GM21447 (cell line): Measurements from ENCODE around the gene CWC22.
"Not testable (repeated sequence)": the region's sequence is repeated elsewhere in the genome, so short reads cannot be mapped to it uniquely, and the experiment has no call there.

Experiments
- ATAC-seq: cut with Tn5 transposase; IDR thresholded peaks from one replicate; pipeline ENCODE4 v1.9.1; 2021; ENCODE audit not compliant: unreplicated experiment

The CWC22 gene

GRCh38 chr2:180006781-180007579 lies at the start of gene CWC22:
CWC22 (minus strand) TSS chr2:180007297; CDS start chr2:179993341, 13,956 bp downstream.
- ATAC-seq = peak; percentile 98

DNA sequence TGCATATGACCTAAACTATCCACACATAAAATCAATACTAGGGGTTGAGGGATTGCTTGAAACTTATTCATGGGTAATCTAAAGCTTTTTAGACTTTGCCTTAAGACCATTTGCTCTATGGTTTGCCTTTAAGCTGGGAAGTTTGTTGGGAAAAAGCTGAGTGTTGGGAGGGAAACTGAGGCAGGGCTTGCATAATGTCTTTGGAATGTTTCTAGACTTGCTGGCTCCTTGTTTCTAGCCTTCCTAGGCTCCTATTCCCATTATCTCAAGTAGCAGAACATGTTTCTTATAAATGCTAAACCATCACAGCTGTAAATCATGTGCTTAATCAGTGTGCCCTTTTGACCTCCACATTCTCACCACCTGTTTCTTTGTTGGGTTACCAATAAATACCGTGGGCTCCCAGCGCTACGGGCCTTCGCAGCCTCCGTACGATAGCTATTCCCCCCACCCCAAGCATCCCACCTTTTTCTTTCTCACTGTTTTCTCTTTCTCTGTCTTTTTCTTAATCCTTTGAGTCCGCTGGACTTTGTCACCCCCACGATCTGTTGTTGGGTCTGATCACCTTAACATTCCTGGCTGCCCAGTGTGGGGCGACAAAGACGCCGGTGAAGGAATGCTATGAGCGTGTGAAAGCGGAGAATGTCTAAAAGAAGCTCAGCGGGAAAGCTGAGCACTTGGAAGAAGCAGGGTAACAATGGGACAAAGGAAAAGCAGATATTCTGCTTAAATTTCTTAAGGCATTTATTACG lies 49.4 kb upstream of the CWC22 start:
- no peak for ATAC-seq

DNA sequence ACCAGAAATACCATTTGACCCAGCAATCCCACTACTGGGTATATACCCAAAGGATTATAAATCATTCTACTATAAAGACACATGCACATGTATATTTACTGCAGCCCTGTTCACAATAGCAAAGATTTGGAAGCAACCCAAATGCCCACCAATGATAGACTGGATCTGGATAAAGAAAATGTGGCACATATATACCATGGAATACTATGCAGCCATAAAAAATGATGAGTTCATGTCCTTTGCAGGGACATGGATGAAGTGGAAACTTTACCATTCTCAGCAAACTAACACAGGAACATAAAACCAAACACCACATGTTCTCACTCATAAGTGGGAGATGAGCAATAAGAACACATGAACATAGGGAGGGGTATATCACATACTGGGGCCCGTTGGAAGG lies 47.5 kb upstream of the CWC22 start:
- ATAC-seq = not testable (repeated sequence)

GRCh38 chr2:180050246-180050645 lies 43.1 kb upstream of the CWC22 start:
- no peak for ATAC-seq

DNA sequence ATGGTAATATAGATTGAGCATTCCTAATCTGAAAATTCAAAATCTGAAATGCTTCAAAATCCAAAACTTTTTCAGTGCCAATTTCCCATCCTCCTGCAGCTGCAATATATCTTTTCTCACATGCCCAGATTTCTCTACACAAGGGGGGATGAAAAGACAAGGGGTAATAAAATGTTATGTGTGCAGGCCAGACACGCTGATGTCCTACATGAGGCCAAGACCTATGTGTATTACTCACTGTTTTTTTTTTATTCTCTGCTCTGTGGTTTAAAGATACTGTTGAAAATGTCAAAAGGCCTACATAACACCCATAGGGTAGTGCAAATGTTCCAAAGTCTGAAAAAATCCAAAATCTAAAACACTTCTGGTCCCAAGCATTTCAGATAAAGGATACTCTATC lies 41.2 kb upstream of the CWC22 start:
- no peak for ATAC-seq

DNA sequence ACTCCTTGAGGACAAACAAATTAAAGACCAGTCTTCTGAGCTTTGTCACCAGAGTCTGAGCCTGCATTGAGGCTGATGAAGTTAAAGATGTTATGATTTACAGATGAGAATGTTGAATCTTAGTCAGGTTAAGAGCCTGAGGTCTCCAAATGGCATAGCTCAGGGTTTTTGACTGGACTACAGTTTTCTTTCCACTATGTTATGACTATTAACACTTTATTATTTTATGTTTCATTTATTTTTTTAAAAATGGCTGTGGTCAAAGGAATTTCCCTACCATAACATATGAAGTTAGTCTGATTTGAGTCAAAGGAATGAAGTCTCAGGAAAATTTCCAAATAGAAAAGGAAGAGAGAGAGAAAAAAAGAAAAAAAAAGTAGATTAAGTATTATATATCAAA lies 39.7 kb upstream of the CWC22 start:
- ATAC-seq = no peak

- no peak for ATAC-seq
Measured at GRCh38 chr2:180046202-180046601, 39.1 kb upstream of the CWC22 start.

DNA sequence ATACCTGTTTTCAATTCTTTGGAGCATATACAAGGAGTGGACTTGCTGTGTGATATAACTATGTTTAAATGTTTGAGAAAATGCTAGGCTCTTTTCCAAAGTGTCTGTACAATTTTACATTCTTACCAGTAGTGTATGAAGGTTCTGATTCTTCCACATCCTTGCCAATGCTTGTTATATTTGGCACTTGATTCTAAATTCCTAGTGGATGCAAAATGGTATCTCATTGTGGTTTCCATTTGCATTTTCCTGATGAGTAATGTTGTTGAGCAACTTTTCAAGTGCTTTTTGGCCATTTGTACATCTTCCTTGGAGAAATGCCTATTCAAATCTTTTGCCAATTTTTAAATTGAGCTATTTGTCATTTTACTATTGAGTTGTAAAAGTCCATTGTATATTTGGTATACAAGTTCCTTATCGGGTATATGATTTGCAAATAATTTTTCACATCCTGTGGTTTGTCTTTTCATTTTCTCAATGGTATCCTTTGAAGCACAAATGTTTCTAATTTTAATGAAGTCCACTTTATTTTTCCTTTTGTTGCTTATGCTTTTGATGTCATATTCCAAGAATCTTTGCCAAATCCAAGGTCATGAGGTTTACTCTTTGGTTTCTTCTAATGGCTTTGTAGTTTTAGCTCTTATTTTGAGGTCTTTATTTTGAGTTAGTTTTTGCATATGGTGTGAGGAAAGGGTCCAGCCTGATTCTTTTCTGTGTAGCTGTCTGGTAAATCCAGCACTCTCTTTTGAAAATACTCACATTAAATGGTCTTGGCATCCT lies 33.2 kb upstream of the CWC22 start:
- no peak for ATAC-seq

DNA sequence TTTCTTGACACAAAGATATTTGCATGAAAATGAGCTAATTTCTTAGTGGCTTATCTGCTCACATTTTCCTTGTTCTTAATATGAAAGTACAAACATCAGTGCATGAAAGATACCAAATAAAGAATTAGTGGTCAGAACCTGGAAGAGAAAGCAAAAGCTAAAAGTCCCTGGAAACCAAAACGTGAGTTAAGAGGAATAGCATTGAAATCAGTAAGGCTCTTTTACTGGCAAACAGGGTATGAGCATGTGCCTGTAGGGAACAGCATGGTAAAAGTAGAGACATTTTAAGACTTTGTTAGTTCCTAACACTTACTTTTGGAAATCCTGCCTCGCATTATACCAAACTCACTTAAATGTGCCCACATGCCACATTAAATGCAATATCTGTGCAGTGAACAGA lies 31.9 kb upstream of the CWC22 start:
- ATAC-seq = no peak

GRCh38 chr2:180033993-180034894 lies 27.1 kb upstream of the CWC22 start:
- ATAC-seq = no peak

DNA sequence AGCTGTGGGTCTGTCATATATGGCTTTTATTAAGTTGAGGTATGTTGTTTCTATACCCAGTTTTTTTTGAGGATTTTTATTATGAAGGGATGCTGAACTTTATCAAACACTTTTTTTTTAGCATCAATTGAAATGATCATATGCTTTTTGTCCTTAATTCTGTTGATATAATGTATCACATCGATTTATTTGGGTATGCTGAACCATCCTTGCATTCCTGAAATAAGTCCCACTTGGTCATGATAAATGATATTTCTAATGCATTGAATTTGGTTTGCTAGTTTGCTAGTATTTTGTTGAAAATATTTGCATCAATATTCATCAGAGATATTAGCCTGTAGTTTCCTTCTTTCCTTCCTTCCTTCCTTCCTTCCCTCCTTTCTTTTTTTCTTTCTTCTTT lies 22.5 kb upstream of the CWC22 start:
- no peak for ATAC-seq

DNA sequence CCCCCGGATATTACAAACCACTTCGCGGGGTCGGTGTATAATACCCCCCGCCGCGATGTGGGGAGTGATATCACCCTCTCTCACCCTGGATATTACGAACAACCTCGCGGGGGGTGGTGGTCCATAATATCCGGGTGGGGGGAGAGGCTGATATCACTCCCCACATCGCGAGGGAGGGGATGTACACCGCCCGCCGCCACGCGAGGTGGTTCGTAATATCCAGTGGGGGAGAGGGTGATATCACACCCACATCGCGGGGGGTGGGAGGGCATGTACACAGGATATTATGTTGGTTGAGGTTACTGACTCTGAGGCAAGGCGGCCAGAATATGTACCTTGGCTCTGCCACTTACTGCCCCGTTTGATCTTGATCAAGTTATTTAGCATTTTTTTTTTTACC lies 14.8 kb upstream of the CWC22 start:
- ATAC-seq = no peak

DNA sequence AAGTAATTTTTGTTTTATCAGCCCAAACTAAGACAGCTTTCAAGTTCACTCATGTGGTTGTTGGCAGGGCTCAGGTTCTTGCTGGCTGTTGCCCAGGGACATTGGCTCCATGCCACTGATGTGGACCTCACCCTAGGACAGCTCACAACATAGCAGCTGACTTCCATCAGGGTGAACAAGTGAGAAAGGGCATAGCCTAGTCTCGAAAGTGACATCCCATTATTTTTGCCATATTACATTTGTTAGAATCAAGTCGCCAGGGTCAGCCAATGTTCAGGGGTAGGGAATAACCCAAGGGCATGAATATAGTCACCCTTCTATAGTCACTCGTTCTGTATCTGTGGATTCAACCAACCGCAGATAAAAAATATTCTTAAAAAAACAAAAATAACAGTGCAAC lies 10.7 kb upstream of the CWC22 start:
- no peak for ATAC-seq

- ATAC-seq = no peak
Measured at GRCh38 chr2:180016937-180017336, 9.8 kb upstream of the CWC22 start.

DNA sequence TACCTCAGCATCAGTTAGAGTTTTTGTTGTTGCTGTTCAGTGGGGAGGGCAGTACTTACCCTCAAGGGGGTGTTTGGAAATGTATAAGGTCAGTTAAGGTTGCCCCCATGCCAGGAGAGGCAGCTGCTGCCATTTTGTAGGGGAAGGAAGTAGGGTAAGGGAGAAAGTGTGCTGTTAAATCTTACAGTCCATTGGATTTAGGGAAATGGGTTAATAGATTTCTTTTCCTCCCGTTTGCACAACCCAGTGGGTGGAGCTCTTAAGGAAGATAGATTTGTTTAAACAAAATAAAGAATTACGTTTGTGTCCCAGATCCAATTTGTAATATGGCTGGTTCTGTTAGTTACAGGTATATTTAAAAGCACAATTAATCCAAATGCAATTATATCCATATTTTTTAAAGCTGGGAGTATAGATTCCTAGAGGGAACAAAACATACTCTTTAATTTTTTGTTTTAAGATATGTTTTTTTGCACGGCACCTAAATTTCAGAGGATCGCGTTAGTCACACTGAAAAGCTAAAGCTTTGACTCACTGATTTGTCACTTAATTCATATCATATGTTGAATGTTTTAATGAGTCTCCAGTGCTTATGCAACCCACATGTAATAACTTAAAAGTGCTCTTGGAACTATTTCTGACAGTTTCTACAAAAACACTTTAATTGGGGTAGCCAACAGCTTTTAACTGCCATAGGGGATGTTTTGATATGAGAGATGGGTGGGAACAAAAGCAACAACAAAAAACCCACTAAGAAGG lies 9.0 kb upstream of the CWC22 start:
- no peak for ATAC-seq

DNA sequence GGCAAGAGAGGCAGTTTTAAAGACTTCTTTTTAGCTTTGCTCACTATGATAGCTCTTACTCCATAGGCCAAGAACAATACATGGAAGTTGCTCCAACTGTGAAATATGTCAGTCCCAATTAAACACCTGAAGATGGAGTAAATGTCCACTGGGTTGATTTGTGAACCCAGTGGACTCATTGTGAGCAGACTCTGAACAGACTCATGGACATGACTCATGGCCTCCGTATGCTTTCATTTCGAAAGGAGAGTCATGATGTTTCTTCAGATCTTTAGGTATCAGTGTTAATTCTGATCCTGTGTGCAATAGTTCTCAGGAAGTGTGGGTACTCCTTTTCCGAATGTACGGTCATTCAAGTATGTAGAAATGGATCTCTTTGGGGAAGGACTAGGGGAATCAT lies 5.4 kb upstream of the CWC22 start:
- no peak for ATAC-seq

DNA sequence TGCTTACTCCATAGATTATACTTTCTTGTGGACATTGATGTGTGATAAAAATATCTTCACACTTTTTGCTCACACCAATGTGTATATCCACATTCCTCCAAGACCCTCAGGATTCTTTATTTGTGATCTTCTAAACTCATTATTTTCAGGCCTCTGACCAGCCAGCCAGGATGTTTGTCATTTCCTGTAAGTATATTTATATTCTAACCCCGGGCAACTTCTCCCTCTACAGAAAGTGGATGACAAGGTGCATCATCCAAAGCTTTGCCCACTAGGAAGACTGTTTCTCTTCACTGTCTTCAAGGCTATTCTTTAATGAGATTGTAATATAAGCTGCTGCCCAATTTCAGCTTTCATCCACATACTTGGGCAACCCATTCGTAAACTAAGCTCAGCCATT lies 3.6 kb upstream of the CWC22 start:
- ATAC-seq = no peak

DNA sequence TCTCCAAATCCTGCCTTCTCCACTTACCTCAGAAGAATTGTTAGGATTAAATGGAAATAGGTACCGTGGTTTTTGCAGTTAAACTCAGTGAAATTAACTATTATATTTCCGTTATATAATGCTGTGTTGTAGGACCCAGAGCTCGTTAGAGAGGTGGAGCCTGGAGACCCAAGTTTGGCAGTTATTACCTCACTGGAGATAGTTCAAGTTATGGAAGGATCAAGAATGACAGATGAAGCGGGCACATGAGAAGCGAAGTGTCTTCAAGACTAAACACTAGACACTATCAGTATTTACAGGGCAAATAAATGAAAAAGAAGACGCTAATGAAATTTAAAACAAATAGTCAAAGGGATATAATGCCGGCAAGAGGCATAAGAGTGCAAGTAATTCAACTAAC lies 866 bp downstream of the CWC22 start:
- no peak for ATAC-seq

DNA sequence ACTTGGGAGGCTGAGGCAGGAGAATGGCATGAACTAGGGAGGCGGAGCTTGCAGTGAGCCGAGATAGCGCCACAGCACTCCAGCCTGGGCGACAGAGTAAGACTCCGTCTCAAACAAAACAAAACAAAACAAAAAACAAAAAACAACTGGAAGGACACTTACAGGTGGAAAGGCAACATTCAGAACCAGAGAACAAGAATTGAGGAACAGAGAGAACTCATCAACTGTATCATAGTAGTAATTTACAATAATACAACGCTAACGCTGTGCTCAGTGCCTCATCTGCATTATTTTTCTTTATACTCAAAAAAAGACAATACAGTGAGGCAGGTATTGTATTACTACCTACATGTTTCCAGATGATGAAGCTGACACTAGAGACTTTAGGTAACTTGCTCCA lies 1.6 kb downstream of the CWC22 start:
- not testable (repeated sequence) for ATAC-seq

DNA sequence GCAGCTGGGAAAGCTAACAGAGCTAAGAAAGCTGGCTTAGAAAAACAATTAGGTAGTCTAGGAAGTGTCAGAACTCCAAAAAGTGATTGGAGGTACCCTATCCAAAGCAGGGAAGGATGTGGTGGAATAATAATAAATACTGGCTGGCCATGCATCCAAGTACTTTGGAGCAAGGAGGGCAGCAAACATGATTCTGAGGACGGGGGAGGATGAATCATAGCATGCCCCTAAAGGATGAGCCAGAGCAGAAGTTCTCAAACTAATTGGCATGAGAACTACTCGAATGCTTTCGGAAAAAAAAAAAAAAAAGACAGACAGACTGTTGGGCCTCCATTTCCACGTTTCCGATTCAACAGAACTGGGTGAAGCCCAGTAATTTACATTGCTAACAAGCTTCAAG lies 2.4 kb downstream of the CWC22 start:
- no peak for ATAC-seq
